ENCODE results near the gene ADCY4. TPM values are rescaled to one million over a fixed set of nuclear protein-coding genes. Genes with fewer than 3 reads are reported as not detected.

The ADCY4 gene
- total and polyA plus RNA-seq, 10 of the 15 experiments (the other 5 are each of a cell fraction or from before 2014, with no cell fraction given) = 0.05 to 0.87 (median 0.21) TPM; not detected in 1

GRCh38 chr14:24280797-24281460 is 53.9 kb downstream of the ADCY4 start:
- RAD21 ChIA-PET (ENCODE audit: unreplicated experiment) = interaction anchor here (0.5 to 4.8 kb wide), 8 partner anchors 8 to 38 kb away, joined by 3 to 34 read pairs (median 14); partner anchors contain the start of genes CIDEB, RABGGTA and TINF2
- no peak for TF ChIP-seq HDGF (IDR thresholded peaks at IDR 0.05)
- TF ChIP-seq KDM1A (IDR thresholded peaks at IDR 0.05; ENCODE audit: borderline replicate concordance) = no peak
- in situ Hi-C loops (cut with MboI) (no loop called here), intact Hi-C loops (cut with micrococcal nuclease; ENCODE audit: unreplicated experiment) (no loop called here)
- SMC1A ChIA-PET (ENCODE audit: uncharacterized antibody, unreplicated experiment) = interaction anchor here (2.9 to 11.8 kb wide), 2 partner anchors 9 to 16 kb away, joined by 18 to 115 read pairs; partner anchors contain the start of genes DHRS1 and NOP9
- Histone ChIP-seq H3K27me3 (replicated peaks in 1 of 2; ENCODE audit: control insufficient read depth in 2 of 2, insufficient read depth in 2 of 2, low read length in 1 of 2) (no peaks in the 10 kb centered on the region), H3K4me3 (no peak overlapping the region), H2AFZ (ENCODE audit: control insufficient read depth, low read depth, low read length) (no peak overlapping the region), H4K20me1 (ENCODE audit: control insufficient read depth, insufficient read depth) (no peaks in the 10 kb centered on the region), H3K27ac (ENCODE audit: control insufficient read depth, insufficient read depth) (no peak overlapping the region), H3K9ac (ENCODE audit: control insufficient read depth, insufficient read depth, low read length) (no peak overlapping the region), H3K4me1 (ENCODE audit: control insufficient read depth, insufficient read depth, low read length) (peaks cover 36% of the 10 kb centered on the region), H3K4me2 (ENCODE audit: control insufficient read depth, insufficient read depth) (no peak overlapping the region), H3K9me3 (replicated peaks; ENCODE audit: control insufficient read depth, insufficient read depth, low read length) (no peaks in the 10 kb centered on the region; the same call in 2 of the 3 replicates), H3K36me3 (ENCODE audit: control insufficient read depth in 2 of 2, insufficient read depth in 2 of 2, low read length in 1 of 2) (no peaks in the 10 kb centered on the region), H3K79me2 (ENCODE audit: control insufficient read depth, insufficient read depth, low read length) (no peaks in the 10 kb centered on the region; the same call in 1 of the 2 replicates)
- BruUV-seq (replicated peaks) = no TSS peak
- ATAC-seq (no peak), FAIRE-seq (no peak), DNase-seq (ENCODE audit: low read depth, low spot score) (no peak)
- WGBS (ENCODE audit: insufficient coverage, insufficient replicate concordance, low lambda C conversion rate, missing lambda C conversion rate) = 100% methylated on average over 6 of the region's 6 CpGs
- CTCF ChIA-PET = interaction anchor here (0.9 to 17.1 kb wide), 7 partner anchors 10 to 78 kb away, joined by 3 to 269 read pairs (median 20); partner anchors contain the start of genes CHMP4A, CIDEB, DHRS1 and MDP1
- POLR2A ChIA-PET = interaction anchor here (1.1 to 3.0 kb wide), 10 partner anchors 9 to 39 kb away, joined by 3 to 15 read pairs (median 6); partner anchors contain the start of genes RABGGTA and TINF2
